Mammary epithelial cell (primary cell): ENCODE measurements around the gene DYRK1A.
"Not testable (repeated sequence)": the region's sequence is repeated elsewhere in the genome, so short reads cannot be mapped to it uniquely, and the experiment has no call there.

Experiments
- EZH2 ChIP-seq: IDR thresholded peaks from 2 replicates; pipeline ENCODE4 v1.6.1; 2012; ENCODE audit warnings: low read length, inconsistent platforms, borderline replicate concordance
- TF ChIP-seq, protein P1 (sequence below), 2 donors: IDR thresholded peaks in 1 of 2; conservative IDR thresholded peaks in 1 of 2; 2 replicates each; pipeline ENCODE4 v1.5.1; 2011 to 2012; ENCODE audit warnings: inconsistent platforms in 2 of 2, low read length in 2 of 2, mild to moderate bottlenecking in 2 of 2, control low read depth in 1 of 2, low read depth in 1 of 2; ENCODE audit not compliant: insufficient read depth in 1 of 2; ENCODE audit errors: extremely low read depth in 1 of 2

DNA sequence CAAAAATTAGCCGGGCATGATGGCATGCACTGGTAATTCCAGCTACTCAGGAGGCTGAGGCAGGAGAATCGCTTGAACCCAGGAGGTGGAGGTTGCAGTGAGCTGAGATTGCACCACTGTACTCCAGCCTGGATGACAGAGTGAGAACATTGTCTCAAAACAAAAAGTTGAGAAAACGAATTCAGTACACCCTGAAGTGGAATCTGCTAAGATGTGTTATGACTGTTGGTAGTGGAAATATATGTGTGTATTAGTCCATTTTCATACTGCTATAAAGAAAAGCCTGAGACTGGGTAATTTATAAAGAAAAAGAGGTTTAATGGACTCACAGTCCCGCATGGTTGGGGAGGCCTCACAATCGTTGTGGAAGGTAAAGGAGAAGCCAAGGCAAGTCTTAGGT, 158.4 kb downstream of the DYRK1A start:
- TF ChIP-seq, protein P1, sequence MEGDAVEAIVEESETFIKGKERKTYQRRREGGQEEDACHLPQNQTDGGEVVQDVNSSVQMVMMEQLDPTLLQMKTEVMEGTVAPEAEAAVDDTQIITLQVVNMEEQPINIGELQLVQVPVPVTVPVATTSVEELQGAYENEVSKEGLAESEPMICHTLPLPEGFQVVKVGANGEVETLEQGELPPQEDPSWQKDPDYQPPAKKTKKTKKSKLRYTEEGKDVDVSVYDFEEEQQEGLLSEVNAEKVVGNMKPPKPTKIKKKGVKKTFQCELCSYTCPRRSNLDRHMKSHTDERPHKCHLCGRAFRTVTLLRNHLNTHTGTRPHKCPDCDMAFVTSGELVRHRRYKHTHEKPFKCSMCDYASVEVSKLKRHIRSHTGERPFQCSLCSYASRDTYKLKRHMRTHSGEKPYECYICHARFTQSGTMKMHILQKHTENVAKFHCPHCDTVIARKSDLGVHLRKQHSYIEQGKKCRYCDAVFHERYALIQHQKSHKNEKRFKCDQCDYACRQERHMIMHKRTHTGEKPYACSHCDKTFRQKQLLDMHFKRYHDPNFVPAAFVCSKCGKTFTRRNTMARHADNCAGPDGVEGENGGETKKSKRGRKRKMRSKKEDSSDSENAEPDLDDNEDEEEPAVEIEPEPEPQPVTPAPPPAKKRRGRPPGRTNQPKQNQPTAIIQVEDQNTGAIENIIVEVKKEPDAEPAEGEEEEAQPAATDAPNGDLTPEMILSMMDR (conservative IDR thresholded peaks at IDR 0.05 in 1 of 2, IDR thresholded peaks at IDR 0.05 in 1 of 2; ENCODE audit: extremely low read depth in 1 of 2, insufficient read depth in 1 of 2, low read depth in 1 of 2, low read length in 2 of 2): not testable (repeated sequence)
- not testable (repeated sequence) for TF ChIP-seq EZH2
